H9 (cell line): ENCODE results near the gene PDZRN4. TPM values are rescaled to one million over a fixed set of nuclear protein-coding genes. Genes with fewer than 3 reads are reported as not detected.

Source experiments
- DNase-seq: peaks from one replicate; pipeline ENCODE4 v3.0.0-alpha.2; 2017
- H2AFZ ChIP-seq: one replicate; pipeline ENCODE4 v1.6.1; 2013; ENCODE audit warnings: mild to moderate bottlenecking, low read length, control low read depth, moderate library complexity
- H2AK5ac ChIP-seq: 2 replicates; pipeline ENCODE4 v1.6.1; 2013; ENCODE audit warnings: low read length, control low read depth, mixed read lengths; ENCODE audit not compliant: insufficient read length
- H2BK120ac ChIP-seq: one replicate; pipeline ENCODE4 v1.6.1; 2013; ENCODE audit warnings: low read depth, mild to moderate bottlenecking, low read length, control low read depth, inconsistent platforms; ENCODE audit not compliant: poor library complexity, severe bottlenecking
- H2BK12ac ChIP-seq: 2 replicates; pipeline ENCODE4 v1.6.1; 2013; ENCODE audit warnings: low read length, control low read depth, mixed read lengths, low read depth; ENCODE audit not compliant: insufficient read length
- H2BK15ac ChIP-seq: 2 replicates; pipeline ENCODE4 v1.6.1; 2013; ENCODE audit warnings: low read depth, low read length, control low read depth
- H2BK20ac ChIP-seq: one replicate; pipeline ENCODE4 v1.6.1; 2013; ENCODE audit warnings: low read depth, mild to moderate bottlenecking, low read length, control low read depth, inconsistent platforms; ENCODE audit not compliant: poor library complexity, severe bottlenecking
- H2BK5ac ChIP-seq: 2 replicates; pipeline ENCODE4 v1.6.1; 2013; ENCODE audit warnings: low read length, control low read depth, mixed read lengths; ENCODE audit not compliant: insufficient read length
- H3K14ac ChIP-seq: 2 replicates; pipeline ENCODE4 v1.6.1; 2013; ENCODE audit warnings: low read length, control low read depth; ENCODE audit not compliant: insufficient read depth
- H3K18ac ChIP-seq: 2 replicates; pipeline ENCODE4 v1.6.1; 2013; ENCODE audit warnings: low read depth, mild to moderate bottlenecking, mixed read lengths, low read length, control low read depth; ENCODE audit not compliant: insufficient read length
- H3K23ac ChIP-seq: 2 replicates; pipeline ENCODE4 v1.6.1; 2013; ENCODE audit warnings: low read length, control low read depth, mixed read lengths, low read depth; ENCODE audit not compliant: insufficient read length
- H3K23me2 ChIP-seq: 2 replicates; pipeline ENCODE4 v1.6.1; 2013; ENCODE audit warnings: low read depth, mild to moderate bottlenecking, mixed read lengths, low read length, control low read depth; ENCODE audit not compliant: insufficient read length, poor library complexity, severe bottlenecking
- H3K27ac ChIP-seq: 2 replicates; pipeline ENCODE4 v1.5.1; 2013; ENCODE audit warnings: low read length, control low read depth, mixed read lengths, low read depth; ENCODE audit not compliant: insufficient read length
- H3K27me3 ChIP-seq: 2 replicates; pipeline ENCODE4 v1.6.1; 2013; ENCODE audit warnings: low read length, control low read depth, inconsistent platforms; ENCODE audit not compliant: insufficient read depth
- H3K4ac ChIP-seq: 2 replicates; pipeline ENCODE4 v1.6.1; 2013; ENCODE audit warnings: low read depth, mild to moderate bottlenecking, control low read depth, inconsistent platforms, low read length, moderate library complexity
- H3K4me1 ChIP-seq: 2 replicates; pipeline ENCODE4 v1.6.1; 2013; ENCODE audit warnings: low read length, control low read depth, inconsistent platforms; ENCODE audit not compliant: insufficient read depth
- H3K4me2 ChIP-seq: 2 replicates; pipeline ENCODE4 v1.6.1; 2013; ENCODE audit warnings: low read length, control low read depth, mixed read lengths; ENCODE audit not compliant: insufficient read length, insufficient read depth
- H3K56ac ChIP-seq: 2 replicates; pipeline ENCODE4 v1.6.1; 2013; ENCODE audit warnings: low read depth, mild to moderate bottlenecking, mixed read lengths, low read length, control low read depth; ENCODE audit not compliant: insufficient read length
- H3K79me1 ChIP-seq: 2 replicates; pipeline ENCODE4 v1.6.1; 2013; ENCODE audit warnings: low read depth, mild to moderate bottlenecking, moderate library complexity, low read length, control low read depth, inconsistent platforms; ENCODE audit not compliant: insufficient read depth, poor library complexity, severe bottlenecking
- H3K79me2 ChIP-seq: 2 replicates; pipeline ENCODE4 v1.6.1; 2013; ENCODE audit warnings: low read length, control low read depth, inconsistent platforms; ENCODE audit not compliant: insufficient read depth
- H3K9ac ChIP-seq: 2 replicates; pipeline ENCODE4 v1.6.1; 2013; ENCODE audit warnings: low read length, control low read depth, mixed read lengths; ENCODE audit not compliant: insufficient read length; ENCODE audit errors: extremely low read depth
- H3K9me3 ChIP-seq: one replicate; pipeline ENCODE4 v1.6.1; 2013; ENCODE audit warnings: low read depth, low read length, inconsistent platforms; ENCODE audit not compliant: control insufficient read depth
- H3T11ph ChIP-seq: one replicate; pipeline ENCODE4 v1.6.1; 2013; ENCODE audit warnings: mild to moderate bottlenecking, low read length, control low read depth, inconsistent platforms
- H4K20me1 ChIP-seq: one replicate; pipeline ENCODE4 v1.6.1; 2013; ENCODE audit not compliant: control insufficient read depth, insufficient read length, insufficient read depth
- H4K5ac ChIP-seq: 2 replicates; pipeline ENCODE4 v1.6.1; 2013; ENCODE audit warnings: low read depth, mild to moderate bottlenecking, mixed read lengths, low read length, control low read depth; ENCODE audit not compliant: insufficient read length
- H4K8ac ChIP-seq: replicated peaks from 2 replicates; pipeline ENCODE4 v1.6.1; 2013; ENCODE audit warnings: low read length, control low read depth, mixed read lengths, low read depth; ENCODE audit not compliant: insufficient read length
- H4K91ac ChIP-seq: 2 replicates; pipeline ENCODE4 v1.6.1; 2013; ENCODE audit warnings: low read depth, mild to moderate bottlenecking, moderate library complexity, mixed read lengths, low read length, control low read depth; ENCODE audit not compliant: insufficient read length
- H3K27ac Mint-ChIP-seq, 3 experiments: 2 replicates in 2 of 3; 3 replicates in 1 of 3; pipeline ENCODE4 v1.8.0; 2020 to 2021; ENCODE audit warnings: mixed read lengths in 3 of 3, mild to moderate bottlenecking in 1 of 3, moderate library complexity in 1 of 3
- H3K27me3 Mint-ChIP-seq: 2 replicates; pipeline ENCODE4 v1.8.0; 2021; ENCODE audit warnings: low read depth, mild to moderate bottlenecking, moderate library complexity, mixed read lengths
- H3K36me3 Mint-ChIP-seq, 3 experiments: 2 replicates in 2 of 3; 3 replicates in 1 of 3; pipeline ENCODE4 v1.8.0; 2020 to 2021; ENCODE audit warnings: low read depth in 3 of 3, mixed read lengths in 3 of 3; ENCODE audit not compliant: insufficient read depth in 1 of 3
- H3K4me1 Mint-ChIP-seq, 2 experiments: 2 replicates each; pipeline ENCODE4 v1.8.0; 2020; ENCODE audit warnings: mixed read lengths in 2 of 2
- H3K4me3 Mint-ChIP-seq, 2 experiments: 2 replicates in 1 of 2; 3 replicates in 1 of 2; pipeline ENCODE4 v1.8.0; 2020 to 2021; ENCODE audit warnings: mild to moderate bottlenecking in 2 of 2, mixed read lengths in 2 of 2, moderate library complexity in 1 of 2
- H3K9me3 Mint-ChIP-seq, 2 experiments: 2 replicates in 1 of 2; 3 replicates in 1 of 2; pipeline ENCODE4 v1.8.0; 2020; ENCODE audit warnings: mild to moderate bottlenecking in 2 of 2, mixed read lengths in 2 of 2, moderate library complexity in 1 of 2
- WGBS: extraction: QIAGEN DNeasy Blood & Tissue Kit; methylation state at CpG from one replicate; pipeline ENCODE4 v1.1.7; 2013; ENCODE audit warnings: missing lambda C conversion rate, low lambda C conversion rate, mixed read lengths; ENCODE audit not compliant: insufficient read length; ENCODE audit errors: extremely low coverage; 5-methylcytosine and 5-hydroxymethylcytosine counted together
- total RNA-seq: library from RNA; stranded (reverse); gene quantifications from 2 replicates; pipeline ENCODE4 v1.2.1, GENCODE V29; 2021
- TF ChIP-seq, protein P1 (sequence below): fragments of 200-600 bp; sonication (generic); conservative IDR thresholded peaks from 3 replicates; pipeline ENCODE4 v1.8.0; 2021; ENCODE audit warnings: antibody characterized with exemption, mild to moderate bottlenecking

Gene PDZRN4
- total RNA-seq, 1 experiment from 2014 or later, result not detected

- no peak overlapping the region for H4K91ac ChIP-seq
- H3K14ac ChIP-seq, result no peak overlapping the region
- TF ChIP-seq, protein P1, sequence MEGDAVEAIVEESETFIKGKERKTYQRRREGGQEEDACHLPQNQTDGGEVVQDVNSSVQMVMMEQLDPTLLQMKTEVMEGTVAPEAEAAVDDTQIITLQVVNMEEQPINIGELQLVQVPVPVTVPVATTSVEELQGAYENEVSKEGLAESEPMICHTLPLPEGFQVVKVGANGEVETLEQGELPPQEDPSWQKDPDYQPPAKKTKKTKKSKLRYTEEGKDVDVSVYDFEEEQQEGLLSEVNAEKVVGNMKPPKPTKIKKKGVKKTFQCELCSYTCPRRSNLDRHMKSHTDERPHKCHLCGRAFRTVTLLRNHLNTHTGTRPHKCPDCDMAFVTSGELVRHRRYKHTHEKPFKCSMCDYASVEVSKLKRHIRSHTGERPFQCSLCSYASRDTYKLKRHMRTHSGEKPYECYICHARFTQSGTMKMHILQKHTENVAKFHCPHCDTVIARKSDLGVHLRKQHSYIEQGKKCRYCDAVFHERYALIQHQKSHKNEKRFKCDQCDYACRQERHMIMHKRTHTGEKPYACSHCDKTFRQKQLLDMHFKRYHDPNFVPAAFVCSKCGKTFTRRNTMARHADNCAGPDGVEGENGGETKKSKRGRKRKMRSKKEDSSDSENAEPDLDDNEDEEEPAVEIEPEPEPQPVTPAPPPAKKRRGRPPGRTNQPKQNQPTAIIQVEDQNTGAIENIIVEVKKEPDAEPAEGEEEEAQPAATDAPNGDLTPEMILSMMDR, result no peak
- H3K9ac ChIP-seq, result no peak overlapping the region
- H3K9me3 Mint-ChIP-seq, result no peaks in the 10 kb centered on the region
- H3K4me3 Mint-ChIP-seq, result no peak overlapping the region
- H3K36me3 Mint-ChIP-seq, result no peaks in the 10 kb centered on the region
- H2BK120ac ChIP-seq, result no peak overlapping the region
- no peak overlapping the region for H2BK20ac ChIP-seq
- H3K18ac ChIP-seq, result no peak overlapping the region
- H3K27me3 ChIP-seq, result no peaks in the 10 kb centered on the region
- H3K23me2 ChIP-seq, result no peaks in the 10 kb centered on the region
- H4K8ac ChIP-seq, result no peak overlapping the region
- H3K23ac ChIP-seq, result no peak overlapping the region
- no peak overlapping the region for H2BK12ac ChIP-seq
- no CpG with 5 or more reads among the region's 2 CpGs for WGBS
- no peak overlapping the region for H3T11ph ChIP-seq
- H2AFZ ChIP-seq, result no peak overlapping the region
- 0 out of 2 replicates have a peak, but pooled peaks cover 1% of the 10 kb centered on the region for H3K27me3 Mint-ChIP-seq
- H3K9me3 ChIP-seq, result no peaks in the 10 kb centered on the region
- no peak overlapping the region for H4K5ac ChIP-seq
- no peak overlapping the region for H3K27ac Mint-ChIP-seq
- H3K27ac ChIP-seq, result no peak overlapping the region
- H2BK5ac ChIP-seq, result no peak overlapping the region
- H3K79me2 ChIP-seq, result no peaks in the 10 kb centered on the region
- H3K4me1 ChIP-seq, result no peaks in the 10 kb centered on the region
- H2AK5ac ChIP-seq, result no peak overlapping the region
- H3K56ac ChIP-seq, result no peak overlapping the region
- H3K4ac ChIP-seq, result no peak overlapping the region
- no peaks in the 10 kb centered on the region for H3K4me1 Mint-ChIP-seq
- no peaks in the 10 kb centered on the region for H3K79me1 ChIP-seq
- H4K20me1 ChIP-seq, result no peaks in the 10 kb centered on the region
- DNase-seq, result no peak
- no peak overlapping the region for H2BK15ac ChIP-seq
- H3K4me2 ChIP-seq, result no peak overlapping the region
These were observed 24.5 kb downstream of the PDZRN4 start for GRCh38 chr12:41212625-41213024.
